Epidermal melanocyte (primary cell): Measurements from ENCODE around the gene AGRN.
"Not testable (repeated sequence)": the region's sequence is repeated elsewhere in the genome, so short reads cannot be mapped to it uniquely, and the experiment has no call there.

Experiments used
- DNase-seq: peaks from one replicate; pipeline ENCODE4 v3.0.0; 2011; ENCODE audit warnings: low spot score; ENCODE audit not compliant: insufficient read length

AGRN gene

DNA sequence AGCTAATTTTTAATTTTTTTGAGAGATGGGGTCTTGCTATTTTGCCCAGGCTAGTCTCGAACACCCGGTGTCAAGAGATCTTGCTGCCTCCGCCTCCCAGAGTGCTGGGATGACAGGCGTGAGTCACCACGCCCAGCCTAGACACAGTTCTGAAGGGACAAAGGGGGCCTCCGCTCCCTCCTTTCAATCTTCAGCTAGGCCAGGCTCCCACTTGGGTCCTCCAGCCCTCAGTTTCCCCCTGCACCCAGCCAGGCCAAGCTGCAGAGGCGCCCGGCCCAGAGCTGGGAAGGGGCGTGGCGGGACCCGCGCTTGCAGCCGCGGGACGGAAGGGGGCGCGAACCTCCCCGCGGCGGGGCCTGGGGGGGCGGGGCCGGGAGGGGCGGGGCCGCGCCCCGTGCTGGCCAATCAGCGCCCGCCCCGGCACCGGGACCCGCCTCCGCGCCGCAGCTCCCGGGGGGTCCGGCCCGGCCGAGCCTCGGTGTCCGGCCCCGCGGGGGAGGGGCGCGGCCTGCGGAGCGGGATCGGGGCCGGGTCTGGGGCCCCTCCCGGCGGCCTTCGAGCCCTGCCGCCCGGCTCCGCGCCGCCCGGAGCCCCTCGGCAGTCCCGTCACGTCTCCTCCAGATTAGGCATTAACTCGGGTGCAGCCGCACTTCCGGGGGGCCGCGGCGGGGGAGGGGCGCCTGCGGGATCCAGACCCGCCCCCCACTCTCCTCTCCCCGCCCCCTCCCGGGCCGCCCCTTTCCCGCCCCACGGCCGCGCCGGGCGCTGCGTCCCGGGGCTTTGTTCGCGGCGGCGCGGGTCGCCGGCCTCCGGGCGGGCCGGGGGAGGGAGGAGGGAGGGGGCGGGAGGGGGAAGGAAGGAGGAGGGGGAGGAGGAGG, 559 bp upstream of the AGRN start:
- DNase-seq = peak; percentile 89

- DNase-seq = no peak
Observed at GRCh38 chr1:1020415-1021009, 592 bp downstream of the AGRN start.

GRCh38 chr1:1021010-1021919, 1.3 kb downstream of the AGRN start:
- peak; percentile 71 for DNase-seq

DNA sequence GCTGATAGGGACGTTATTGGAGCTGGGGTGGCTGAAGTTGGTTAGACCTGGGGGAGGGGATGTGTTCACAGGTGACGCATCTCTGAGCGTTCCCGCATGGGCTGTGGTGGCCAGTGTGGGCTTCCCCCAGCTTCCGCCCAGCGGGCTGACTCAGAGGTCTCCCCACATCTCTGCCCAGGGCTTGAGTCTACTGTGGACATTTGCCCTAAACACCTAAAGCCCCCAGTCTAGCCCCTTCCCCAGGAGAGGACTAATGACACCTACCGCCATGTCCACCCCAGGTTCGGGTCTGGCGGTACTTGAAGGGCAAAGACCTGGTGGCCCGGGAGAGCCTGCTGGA, 2.0 kb downstream of the AGRN start:
- no peak for DNase-seq

DNA sequence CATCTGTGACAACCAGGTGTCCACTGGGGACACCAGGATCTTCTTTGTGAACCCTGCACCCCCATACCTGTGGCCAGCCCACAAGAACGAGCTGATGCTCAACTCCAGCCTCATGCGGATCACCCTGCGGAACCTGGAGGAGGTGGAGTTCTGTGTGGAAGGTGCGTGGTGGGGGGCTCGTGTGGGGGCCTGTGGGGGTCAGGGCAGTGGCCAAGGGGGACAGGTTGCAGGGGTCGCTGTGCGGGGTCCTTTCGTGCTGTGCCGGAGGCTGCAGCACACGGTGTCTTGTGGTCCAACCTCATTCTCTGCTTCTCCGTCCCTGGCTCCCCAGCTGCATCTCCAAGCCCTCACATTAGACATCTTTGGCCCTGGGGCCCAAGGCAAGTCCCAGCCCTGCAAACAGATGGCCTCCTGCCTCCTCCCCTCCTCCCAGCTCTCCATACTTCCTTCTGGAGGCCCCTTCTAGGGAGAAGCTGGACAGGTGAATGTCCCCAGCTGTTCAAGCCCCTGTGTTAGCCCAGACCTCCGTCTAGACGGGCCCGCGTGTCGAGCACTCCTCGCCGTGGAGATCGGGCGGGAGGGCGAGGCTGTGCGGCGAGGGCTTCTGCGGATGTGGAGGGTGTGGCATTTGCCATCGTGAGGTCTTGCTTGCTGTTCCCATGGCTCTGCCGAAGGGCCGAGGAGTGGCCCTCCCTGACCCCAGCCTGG, 2.5 kb downstream of the AGRN start:
- no peak for DNase-seq

DNA sequence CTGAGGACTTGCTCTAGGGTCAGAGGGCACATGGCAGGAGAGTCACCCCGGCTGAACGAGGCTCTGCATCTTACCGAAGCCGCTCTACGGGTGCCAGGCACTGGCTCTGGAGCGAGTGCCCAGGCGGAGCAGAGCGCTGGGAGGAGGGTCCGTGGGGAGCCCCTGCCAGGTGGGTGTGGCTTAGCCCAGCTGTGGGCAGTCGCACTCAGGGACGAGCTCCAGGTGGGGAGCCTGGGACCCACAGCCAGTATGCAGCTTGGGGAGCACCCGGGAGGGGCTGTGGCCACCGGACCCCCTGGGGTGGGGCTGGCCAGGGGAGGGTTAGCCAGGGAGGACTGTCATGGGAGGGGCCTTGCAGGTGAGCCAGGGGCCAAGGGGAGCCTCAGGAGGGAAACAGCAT, 3.8 kb downstream of the AGRN start:
- DNase-seq = no peak

GRCh38 chr1:1024149-1024770, 4.3 kb downstream of the AGRN start:
- DNase-seq = no peak

- no peak for DNase-seq
Observed at GRCh38 chr1:1024771-1025699, 5.1 kb downstream of the AGRN start.

DNA sequence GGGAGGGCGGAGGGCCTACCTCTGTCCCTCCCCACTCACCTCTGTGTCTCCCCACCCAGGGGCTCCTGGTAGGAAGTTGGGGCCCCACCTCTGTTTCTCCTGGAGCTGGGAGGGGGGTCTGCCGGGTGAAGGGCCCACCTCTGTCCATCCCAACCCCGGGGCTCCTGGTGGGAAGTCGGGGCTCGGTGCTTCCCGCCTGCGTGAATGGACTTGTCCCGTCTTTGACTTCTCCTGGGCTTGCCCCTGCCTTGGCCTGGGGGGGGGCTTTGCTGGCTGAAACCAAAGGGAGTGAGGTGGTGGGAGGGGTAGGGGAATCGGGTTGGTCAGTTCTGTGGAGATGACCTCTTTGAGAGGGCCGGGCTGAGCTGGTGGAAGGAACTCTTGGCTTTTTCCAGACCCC, 5.8 kb downstream of the AGRN start:
- DNase-seq = no peak

DNA sequence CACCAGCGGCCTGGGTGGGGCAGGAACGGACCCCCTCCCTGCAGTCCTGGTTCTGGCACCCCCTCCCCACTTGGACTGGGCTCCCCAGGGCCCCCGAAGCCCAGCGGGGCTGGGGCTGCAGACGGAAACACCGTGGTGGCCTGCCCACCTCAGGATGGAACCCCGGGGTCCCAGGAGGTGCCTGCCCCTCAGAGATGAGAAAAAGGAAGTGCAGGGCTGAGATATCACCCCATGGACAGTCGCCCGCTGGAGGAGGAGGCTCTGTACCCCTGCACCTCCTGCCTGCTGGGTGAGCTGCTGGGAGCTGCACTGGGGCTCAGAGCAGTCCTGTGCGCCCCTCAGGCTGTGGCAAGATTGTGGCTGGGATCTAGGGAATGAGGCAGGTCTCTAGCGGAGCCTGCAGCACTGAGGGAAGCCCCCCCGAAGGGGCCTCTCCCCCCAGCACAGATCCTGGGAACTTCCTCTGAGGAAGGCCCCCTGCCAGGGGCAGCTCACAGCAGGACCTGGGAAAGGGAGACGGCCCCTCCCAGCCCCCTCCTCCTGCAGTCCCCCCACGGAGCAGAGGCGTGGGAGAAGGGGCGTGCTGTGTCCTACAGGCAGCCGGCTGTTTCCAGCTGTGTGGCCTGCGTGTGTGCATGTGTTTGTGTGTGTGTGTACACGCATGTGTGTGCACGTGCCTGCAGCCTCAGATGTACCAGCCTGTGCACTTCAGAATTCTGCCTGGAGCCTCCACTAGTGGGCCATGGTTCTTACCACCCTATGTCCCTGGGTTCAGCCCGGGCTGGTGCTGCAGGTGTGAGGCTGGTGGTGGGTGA, 6.9 kb downstream of the AGRN start:
- DNase-seq = no peak

GRCh38 chr1:1027791-1028190, 7.9 kb downstream of the AGRN start:
- DNase-seq = no peak

DNA sequence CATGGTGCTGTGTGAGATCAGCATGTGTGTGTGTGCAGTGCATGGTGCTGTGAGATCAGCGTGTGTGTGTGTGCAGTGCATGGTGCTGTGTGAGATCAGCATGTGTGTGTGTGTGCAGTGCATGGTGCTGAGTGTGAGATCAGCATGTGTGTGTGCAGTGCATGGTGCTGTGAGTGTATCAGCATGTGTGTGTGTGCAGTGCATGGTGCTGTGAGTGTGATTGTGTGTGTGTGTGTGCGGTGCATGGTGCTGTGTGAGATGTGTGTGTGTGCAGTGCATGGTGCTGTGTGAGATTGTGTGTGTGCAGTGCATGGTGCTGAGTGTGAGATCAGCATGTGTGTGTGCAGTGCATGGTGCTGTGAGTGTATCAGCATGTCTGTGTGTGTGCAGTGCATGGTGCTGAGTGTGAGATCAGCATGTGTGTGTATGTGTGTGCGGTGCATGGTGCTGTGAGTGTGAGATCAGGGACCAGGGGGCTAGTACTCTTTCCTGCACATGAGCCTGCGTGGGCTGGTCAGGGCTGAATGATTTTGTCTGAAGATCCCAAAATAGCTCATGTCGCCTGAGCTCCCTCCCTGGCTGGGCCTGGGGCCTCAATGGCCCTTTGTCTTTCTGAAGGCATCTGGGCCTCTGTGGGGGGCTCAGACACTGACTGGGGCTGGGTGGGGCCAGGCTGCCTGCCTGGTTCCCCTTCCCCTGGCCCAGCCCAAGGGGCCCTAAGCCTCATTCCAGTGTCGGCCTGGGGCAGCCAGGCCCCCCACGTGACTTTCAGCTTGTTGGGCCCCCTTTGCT, 11.1 kb downstream of the AGRN start:
- DNase-seq = not testable (repeated sequence)

DNA sequence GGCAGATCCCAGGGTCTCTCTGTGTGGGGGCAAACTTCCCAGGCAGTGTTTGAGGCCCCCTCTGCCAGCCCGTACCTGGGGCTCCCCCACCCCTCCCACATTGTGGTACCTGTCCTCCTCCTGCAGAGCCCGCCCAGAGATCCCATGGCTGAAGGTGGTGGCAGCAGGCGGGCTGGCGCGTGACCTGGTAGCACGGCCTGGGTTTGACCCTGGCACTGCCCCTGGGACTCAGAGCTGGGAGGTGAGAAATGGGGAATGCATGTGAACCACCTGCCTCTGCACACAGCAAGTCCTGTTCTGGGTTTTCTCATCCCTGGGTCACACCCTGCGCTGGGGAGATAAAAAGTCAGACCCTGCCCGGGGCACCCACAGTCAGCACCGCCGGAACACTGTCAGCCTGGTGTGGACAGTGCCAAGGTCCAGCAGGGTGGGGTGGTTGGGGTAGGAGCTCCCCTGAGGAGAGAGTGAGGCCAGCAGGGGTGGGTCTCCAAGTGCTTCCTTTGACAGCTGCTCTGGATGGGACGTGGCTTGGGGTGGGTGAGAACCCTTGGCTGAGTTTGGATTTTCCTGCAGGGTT, 11.8 kb downstream of the AGRN start:
- no peak for DNase-seq

GRCh38 chr1:1032424-1032823, 12.5 kb downstream of the AGRN start:
- DNase-seq = no peak

DNA sequence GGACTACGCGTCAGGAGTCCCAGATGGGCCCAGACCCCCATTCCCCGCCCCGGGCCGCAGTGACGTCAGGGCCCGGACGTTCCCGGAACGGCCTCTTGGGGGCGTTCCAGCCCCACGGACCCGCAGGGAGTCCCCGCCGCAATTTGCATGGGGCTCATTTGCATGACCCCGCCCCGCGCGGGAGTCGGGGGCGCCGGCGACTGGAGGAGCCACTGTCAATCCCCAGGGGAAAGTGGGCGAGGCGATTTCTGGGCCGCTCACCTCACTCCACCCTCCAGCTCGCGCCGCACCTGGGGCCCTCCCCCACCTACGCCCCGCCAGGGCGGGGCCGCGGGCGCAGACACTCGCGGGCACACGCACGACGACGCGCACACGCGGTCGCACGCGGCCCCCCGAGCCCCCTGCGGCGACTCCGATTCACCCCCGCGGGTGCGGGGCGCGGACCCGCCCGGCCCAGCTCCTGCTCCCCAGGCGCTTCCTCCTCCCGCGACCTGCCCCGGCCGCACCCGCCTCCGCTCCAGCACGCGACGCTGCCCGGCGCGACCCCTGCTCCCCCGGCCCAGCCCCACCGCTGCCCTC, 13.2 kb downstream of the AGRN start:
- DNase-seq = peak; percentile 81

GRCh38 chr1:1033731-1034438, 14.0 kb downstream of the AGRN start:
- no peak for DNase-seq

DNA sequence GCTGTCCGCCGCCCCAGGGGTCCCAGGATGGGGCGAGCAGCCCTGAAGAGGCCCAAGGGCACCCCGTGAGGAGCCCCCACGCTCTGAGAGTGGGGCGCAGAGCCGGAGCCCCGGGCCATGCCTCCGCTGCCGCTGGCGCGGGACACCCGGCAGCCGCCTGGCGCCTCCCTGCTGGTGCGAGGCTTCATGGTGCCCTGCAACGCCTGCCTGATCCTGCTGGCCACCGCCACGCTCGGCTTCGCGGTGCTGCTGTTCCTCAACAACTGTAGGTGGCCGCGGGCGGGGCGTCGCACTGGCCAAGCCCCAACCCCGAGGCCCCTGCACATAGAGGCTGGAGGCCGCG, 14.5 kb downstream of the AGRN start:
- DNase-seq = no peak
